Liver (tissue), 3 donors: Measurements from ENCODE around the gene MIEF2.

Experiments used
- GABPA ChIP-seq, 2 donors: IDR thresholded peaks in 1 of 2; conservative IDR thresholded peaks in 1 of 2; 2 replicates each; pipeline ENCODE4 v1.6.1; 2016; ENCODE audit warnings: antibody characterized with exemption in 2 of 2, mild to moderate bottlenecking in 1 of 2, moderate library complexity in 1 of 2
- RAD21 ChIP-seq, 2 donors: IDR thresholded peaks; 2 replicates each; pipeline ENCODE4 v1.6.1; 2016; ENCODE audit warnings: antibody characterized with exemption in 2 of 2, mild to moderate bottlenecking in 2 of 2
- REST ChIP-seq: IDR thresholded peaks from 2 replicates; pipeline ENCODE4 v1.6.1; 2016; ENCODE audit warnings: antibody characterized with exemption, mild to moderate bottlenecking
- SP1 ChIP-seq: IDR thresholded peaks from 2 replicates; pipeline ENCODE4 v1.6.1; 2018; ENCODE audit warnings: antibody characterized with exemption, mild to moderate bottlenecking
- YY1 ChIP-seq: IDR thresholded peaks from 2 replicates; pipeline ENCODE4 v1.6.1; 2016; ENCODE audit warnings: antibody characterized with exemption, mild to moderate bottlenecking
- TF ChIP-seq, protein P1 (sequence below): fragments of 150-350 bp; IDR thresholded peaks from 2 replicates; pipeline ENCODE4 v1.5.1; 2017; ENCODE audit warnings: improper control_type of control experiment, low read depth, low read length; ENCODE audit not compliant: missing input control
- TF ChIP-seq, protein P2 (sequence below): IDR thresholded peaks from 2 replicates; pipeline ENCODE4 v1.6.1; 2016; ENCODE audit warnings: antibody characterized with exemption
- TF ChIP-seq, protein P3 (sequence below): IDR thresholded peaks from 2 replicates; pipeline ENCODE4 v1.6.1; 2016; ENCODE audit warnings: antibody characterized with exemption
- donor health status: healthy.
- donor health status: healthy.

DNA sequence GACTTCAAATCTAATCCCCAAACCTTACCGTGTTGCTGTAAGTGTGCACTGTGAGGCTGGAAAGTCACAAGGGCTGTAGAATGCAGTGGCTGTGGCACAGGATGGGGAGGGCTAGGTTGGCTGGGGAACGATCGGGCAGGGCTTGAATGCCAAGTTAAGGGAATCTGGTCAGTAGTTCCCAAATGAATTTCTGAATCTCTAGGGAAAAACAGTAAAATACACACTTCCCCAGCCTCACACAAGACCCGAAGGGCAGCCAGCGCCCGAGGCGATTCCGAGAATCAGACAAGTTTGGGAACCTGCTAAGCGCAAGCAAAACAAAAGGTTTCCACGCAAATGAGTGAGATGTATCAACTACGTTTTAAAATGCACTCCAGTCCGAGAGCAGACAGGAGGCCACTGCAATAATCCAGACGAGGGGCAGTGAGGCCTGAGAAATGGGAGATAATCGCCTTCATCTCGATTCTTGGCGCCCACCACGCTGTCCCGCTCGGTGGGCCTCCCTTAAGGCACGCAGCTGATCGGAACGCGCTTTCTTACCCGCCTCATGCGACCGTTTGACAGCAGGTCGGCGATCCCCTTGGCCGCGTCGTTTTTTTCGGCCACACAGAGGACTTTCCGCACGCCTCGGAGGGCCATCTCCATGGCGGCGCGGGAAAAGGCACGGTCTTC is 53.7 kb downstream of the MIEF2 start:
- TF ChIP-seq, protein P1, sequence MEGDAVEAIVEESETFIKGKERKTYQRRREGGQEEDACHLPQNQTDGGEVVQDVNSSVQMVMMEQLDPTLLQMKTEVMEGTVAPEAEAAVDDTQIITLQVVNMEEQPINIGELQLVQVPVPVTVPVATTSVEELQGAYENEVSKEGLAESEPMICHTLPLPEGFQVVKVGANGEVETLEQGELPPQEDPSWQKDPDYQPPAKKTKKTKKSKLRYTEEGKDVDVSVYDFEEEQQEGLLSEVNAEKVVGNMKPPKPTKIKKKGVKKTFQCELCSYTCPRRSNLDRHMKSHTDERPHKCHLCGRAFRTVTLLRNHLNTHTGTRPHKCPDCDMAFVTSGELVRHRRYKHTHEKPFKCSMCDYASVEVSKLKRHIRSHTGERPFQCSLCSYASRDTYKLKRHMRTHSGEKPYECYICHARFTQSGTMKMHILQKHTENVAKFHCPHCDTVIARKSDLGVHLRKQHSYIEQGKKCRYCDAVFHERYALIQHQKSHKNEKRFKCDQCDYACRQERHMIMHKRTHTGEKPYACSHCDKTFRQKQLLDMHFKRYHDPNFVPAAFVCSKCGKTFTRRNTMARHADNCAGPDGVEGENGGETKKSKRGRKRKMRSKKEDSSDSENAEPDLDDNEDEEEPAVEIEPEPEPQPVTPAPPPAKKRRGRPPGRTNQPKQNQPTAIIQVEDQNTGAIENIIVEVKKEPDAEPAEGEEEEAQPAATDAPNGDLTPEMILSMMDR: no peak
- TF ChIP-seq YY1: no peak
- TF ChIP-seq, protein P2, sequence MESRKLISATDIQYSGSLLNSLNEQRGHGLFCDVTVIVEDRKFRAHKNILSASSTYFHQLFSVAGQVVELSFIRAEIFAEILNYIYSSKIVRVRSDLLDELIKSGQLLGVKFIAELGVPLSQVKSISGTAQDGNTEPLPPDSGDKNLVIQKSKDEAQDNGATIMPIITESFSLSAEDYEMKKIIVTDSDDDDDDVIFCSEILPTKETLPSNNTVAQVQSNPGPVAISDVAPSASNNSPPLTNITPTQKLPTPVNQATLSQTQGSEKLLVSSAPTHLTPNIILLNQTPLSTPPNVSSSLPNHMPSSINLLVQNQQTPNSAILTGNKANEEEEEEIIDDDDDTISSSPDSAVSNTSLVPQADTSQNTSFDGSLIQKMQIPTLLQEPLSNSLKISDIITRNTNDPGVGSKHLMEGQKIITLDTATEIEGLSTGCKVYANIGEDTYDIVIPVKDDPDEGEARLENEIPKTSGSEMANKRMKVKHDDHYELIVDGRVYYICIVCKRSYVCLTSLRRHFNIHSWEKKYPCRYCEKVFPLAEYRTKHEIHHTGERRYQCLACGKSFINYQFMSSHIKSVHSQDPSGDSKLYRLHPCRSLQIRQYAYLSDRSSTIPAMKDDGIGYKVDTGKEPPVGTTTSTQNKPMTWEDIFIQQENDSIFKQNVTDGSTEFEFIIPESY: no peak
- no peak for TF ChIP-seq GABPA (IDR thresholded peaks at IDR 0.05 in 1 of 2, conservative IDR thresholded peaks at IDR 0.05 in 1 of 2)
- TF ChIP-seq SP1: no peak
- no peak for TF ChIP-seq RAD21 (IDR thresholded peaks at IDR 0.05)
- TF ChIP-seq REST: no peak
- TF ChIP-seq, protein P3, sequence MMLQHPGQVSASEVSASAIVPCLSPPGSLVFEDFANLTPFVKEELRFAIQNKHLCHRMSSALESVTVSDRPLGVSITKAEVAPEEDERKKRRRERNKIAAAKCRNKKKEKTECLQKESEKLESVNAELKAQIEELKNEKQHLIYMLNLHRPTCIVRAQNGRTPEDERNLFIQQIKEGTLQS: no peak
